ENCODE measurements around the gene HES2. TPM values are rescaled to one million over a fixed set of nuclear protein-coding genes. Genes with fewer than 3 reads are reported as not detected.
"Not testable (repeated sequence)": the region's sequence is repeated elsewhere in the genome, so short reads cannot be mapped to it uniquely, and the experiment has no call there.

HES2 gene
- total and polyA plus RNA-seq, 9 donors: 0.08 to 9.2 (median 0.43) TPM; not detected in 3

DNA sequence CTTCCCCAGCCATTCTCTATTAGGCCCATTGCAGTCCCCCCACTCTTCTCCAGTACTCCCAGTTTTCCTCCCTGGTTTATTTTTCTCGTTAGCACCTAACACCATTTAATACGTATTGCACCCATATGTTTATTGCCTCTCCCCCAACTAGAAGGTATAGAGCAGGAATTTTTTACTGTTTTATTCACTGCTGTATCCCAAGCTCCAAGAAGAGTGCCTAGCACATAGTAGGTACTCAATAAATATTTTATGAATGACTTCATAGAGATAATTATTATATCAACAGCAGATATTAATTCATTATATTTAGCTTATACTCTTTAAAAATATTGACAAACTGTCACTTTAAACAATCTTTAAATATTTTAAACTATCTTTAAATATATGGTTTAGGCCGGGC is 20.4 kb downstream of the HES2 start:
- H3K4me3 ChIP-seq: no peak overlapping the region
- intact Hi-C loops (cut with DNase I): no loop called here
- no peak for DNase-seq
- TF ChIP-seq, protein P1, sequence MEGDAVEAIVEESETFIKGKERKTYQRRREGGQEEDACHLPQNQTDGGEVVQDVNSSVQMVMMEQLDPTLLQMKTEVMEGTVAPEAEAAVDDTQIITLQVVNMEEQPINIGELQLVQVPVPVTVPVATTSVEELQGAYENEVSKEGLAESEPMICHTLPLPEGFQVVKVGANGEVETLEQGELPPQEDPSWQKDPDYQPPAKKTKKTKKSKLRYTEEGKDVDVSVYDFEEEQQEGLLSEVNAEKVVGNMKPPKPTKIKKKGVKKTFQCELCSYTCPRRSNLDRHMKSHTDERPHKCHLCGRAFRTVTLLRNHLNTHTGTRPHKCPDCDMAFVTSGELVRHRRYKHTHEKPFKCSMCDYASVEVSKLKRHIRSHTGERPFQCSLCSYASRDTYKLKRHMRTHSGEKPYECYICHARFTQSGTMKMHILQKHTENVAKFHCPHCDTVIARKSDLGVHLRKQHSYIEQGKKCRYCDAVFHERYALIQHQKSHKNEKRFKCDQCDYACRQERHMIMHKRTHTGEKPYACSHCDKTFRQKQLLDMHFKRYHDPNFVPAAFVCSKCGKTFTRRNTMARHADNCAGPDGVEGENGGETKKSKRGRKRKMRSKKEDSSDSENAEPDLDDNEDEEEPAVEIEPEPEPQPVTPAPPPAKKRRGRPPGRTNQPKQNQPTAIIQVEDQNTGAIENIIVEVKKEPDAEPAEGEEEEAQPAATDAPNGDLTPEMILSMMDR (IDR thresholded peaks at IDR 0.05): no peak
- no peak for TF ChIP-seq POLR2A (IDR thresholded peaks at IDR 0.05)
- no peak for TF ChIP-seq EP300 (IDR thresholded peaks at IDR 0.05)
- H3K36me3 ChIP-seq: no peaks in the 10 kb centered on the region
- peaks cover under 1% of the 10 kb centered on the region for H3K4me1 ChIP-seq (ENCODE audit: insufficient read depth)
- H3K9me3 ChIP-seq: no peaks in the 10 kb centered on the region
- H3K27me3 ChIP-seq: no peaks in the 10 kb centered on the region
- 79 to 86% (median 79%) methylated on average over 3 of the region's 3 CpGs for WGBS, 3 donors
- H3K27ac ChIP-seq: no peak overlapping the region

- WGBS, 3 donors: 29 to 34% (median 34%) methylated on average over 10 of the region's 10 CpGs
- TF ChIP-seq POLR2A (IDR thresholded peaks at IDR 0.05) (no peak), EP300 (IDR thresholded peaks at IDR 0.05) (no peak)
- TF ChIP-seq, protein P1 (IDR thresholded peaks at IDR 0.05): no peak
- DNase-seq: no peak
- Histone ChIP-seq H3K4me3 (no peak overlapping the region), H3K27me3 (no peaks in the 10 kb centered on the region), H3K36me3 (no peaks in the 10 kb centered on the region), H3K4me1 (ENCODE audit: insufficient read depth) (peaks cover 1% of the 10 kb centered on the region), H3K27ac (no peak overlapping the region), H3K9me3 (no peaks in the 10 kb centered on the region)
- intact Hi-C loops (cut with DNase I): no loop called here
These were observed 21.8 kb downstream of the HES2 start for GRCh38 chr1:6397844-6398441.

GRCh38 chr1:6396998-6397397 is 22.7 kb downstream of the HES2 start:
- intact Hi-C loops (cut with DNase I): no loop called here
- TF ChIP-seq, protein P1 (IDR thresholded peaks at IDR 0.05): no peak
- no peak for TF ChIP-seq EP300 (IDR thresholded peaks at IDR 0.05)
- no peak for TF ChIP-seq POLR2A (IDR thresholded peaks at IDR 0.05)
- no peaks in the 10 kb centered on the region for H3K9me3 ChIP-seq

GRCh38 chr1:6395781-6396244 is 23.9 kb downstream of the HES2 start:
- intact Hi-C loops (cut with DNase I); H3K27ac ChIP-seq; H3K9me3 ChIP-seq; H3K4me1 ChIP-seq (ENCODE audit: insufficient read depth); H3K4me3 ChIP-seq; H3K36me3 ChIP-seq; H3K27me3 ChIP-seq: not testable (repeated sequence)
- DNase-seq: peak in 1 of 5 donors; percentile 26
- WGBS, 3 donors: 94 to 96% (median 95%) methylated on average over 31 to 34 of the region's 34 CpGs

More at GRCh38 chr1:6396998-6397397, 22.7 kb downstream of the HES2 start:
- no peak for DNase-seq
- Histone ChIP-seq H3K4me3 (no peak overlapping the region), H3K27me3 (no peaks in the 10 kb centered on the region), H3K27ac (no peak overlapping the region), H3K4me1 (ENCODE audit: insufficient read depth) (peaks cover 8% of the 10 kb centered on the region), H3K36me3 (no peaks in the 10 kb centered on the region)

GRCh38 chr1:6395130-6395529 is 24.6 kb downstream of the HES2 start:
- DNase-seq; H3K4me1 ChIP-seq (ENCODE audit: insufficient read depth); H3K9me3 ChIP-seq; H3K4me3 ChIP-seq; H3K36me3 ChIP-seq; H3K27me3 ChIP-seq; intact Hi-C loops (cut with DNase I); H3K27ac ChIP-seq: not testable (repeated sequence)
- WGBS, 3 donors: 90 to 93% (median 92%) methylated on average over 8 of the region's 8 CpGs
